SK-N-SH (cell line): ENCODE data around the gene RNF150. TPM values are rescaled to one million over a fixed set of nuclear protein-coding genes. Genes with fewer than 3 reads are reported as not detected.

ENCODE experiments used
- CTCF ChIA-PET: fragments of 300-600, 350-600 bp; formaldehyde crosslinking; extraction: SDS; loops from one replicate; lab custom pipeline; 2021; lab: Yijun Ruan, JAX
- POLR2A ChIA-PET: fragments of 350-600 bp; sonication (Branson Sonifier 250); formaldehyde crosslinking; extraction: SDS; loops from one replicate; lab custom pipeline; 2020; ENCODE audit warnings: antibody characterized with exemption, inconsistent platforms; lab: Yijun Ruan, JAX
- DNase-seq: peaks from one replicate; pipeline ENCODE4 v3.0.0; 2012
- H2AFZ ChIP-seq: fragments of 200-600 bp; sonication (generic); 2 replicates; pipeline ENCODE4 v1.8.1; 2016; ENCODE audit warnings: antibody characterized with exemption, mild to moderate bottlenecking, low read depth
- H3F3A ChIP-seq: fragments of 200-600 bp; sonication (generic); replicated peaks from 2 replicates; pipeline ENCODE3; 2016; ENCODE audit warnings: antibody characterized with exemption, mild to moderate bottlenecking; ENCODE audit not compliant: insufficient read depth
- H3K27ac ChIP-seq, 2 experiments: fragments of 200-500 bp in 1 of 2; fragments of 200-600 bp in 1 of 2; sonication (Bioruptor generic) in 1 of 2; sonication (generic), shearing (Covaris generic) in 1 of 2; 2 replicates each; pipeline versions ENCODE4 v1.5.1 to v1.6.1; 2014 to 2016; ENCODE audit warnings: low read depth in 2 of 2, inconsistent platforms in 1 of 2, low read length in 1 of 2, mild to moderate bottlenecking in 1 of 2, mixed read lengths in 1 of 2
- H3K27me3 ChIP-seq: fragments of 200-600 bp; sonication (generic), shearing (Covaris generic); 2 replicates; pipeline ENCODE4 v1.6.1; 2016; ENCODE audit warnings: mixed run types; ENCODE audit not compliant: insufficient read depth
- H3K36me3 ChIP-seq, 2 experiments: fragments of 200-500 bp in 1 of 2; fragments of 200-600 bp in 1 of 2; sonication (Bioruptor generic) in 1 of 2; sonication (generic) in 1 of 2; replicated peaks in 1 of 2; 2 replicates each; pipeline versions ENCODE3 to v1.5.1; 2014 to 2016; ENCODE audit warnings: low read length in 1 of 2, mild to moderate bottlenecking in 1 of 2; ENCODE audit not compliant: insufficient read depth in 2 of 2, control insufficient read depth in 1 of 2
- H3K4me1 ChIP-seq, 2 experiments: fragments of 200-500 bp in 1 of 2; fragments of 200-600 bp in 1 of 2; sonication (Bioruptor generic) in 1 of 2; sonication (generic), shearing (Covaris generic) in 1 of 2; 2 replicates each; pipeline versions ENCODE4 v1.5.1 to v1.6.1; 2014 to 2016; ENCODE audit warnings: low read depth in 1 of 2, low read length in 1 of 2, mixed run types in 1 of 2; ENCODE audit not compliant: insufficient read depth in 2 of 2, control insufficient read depth in 1 of 2
- H3K4me2 ChIP-seq: fragments of 200-600 bp; sonication (generic), shearing (Covaris generic); 2 replicates; pipeline ENCODE4 v1.6.1; 2017; ENCODE audit warnings: mixed run types
- H3K4me3 ChIP-seq, 2 experiments: fragments of 200-500 bp in 1 of 2; fragments of 200-600 bp in 1 of 2; sonication (Bioruptor generic) in 1 of 2; sonication (generic), shearing (Covaris generic) in 1 of 2; 2 replicates each; pipeline versions ENCODE4 v1.5.1 to v1.8.1; 2014 to 2016; ENCODE audit warnings: low read depth in 2 of 2, inconsistent platforms in 1 of 2, low read length in 1 of 2, mild to moderate bottlenecking in 1 of 2, mixed read lengths in 1 of 2, moderate library complexity in 1 of 2
- H3K79me2 ChIP-seq: fragments of 200-600 bp; sonication (generic); 2 replicates; pipeline ENCODE4 v1.8.1; 2017; ENCODE audit warnings: mild to moderate bottlenecking; ENCODE audit not compliant: insufficient read depth
- H3K9ac ChIP-seq: fragments of 200-600 bp; sonication (generic); 2 replicates; pipeline ENCODE4 v1.6.1; 2017; ENCODE audit warnings: mixed run types
- H3K9me2 ChIP-seq: fragments of 200-600 bp; sonication (generic); 2 replicates; pipeline ENCODE4 v1.6.1; 2017; ENCODE audit warnings: mixed run types
- H3K9me3 ChIP-seq: fragments of 200-600 bp; sonication (generic); 2 replicates; pipeline ENCODE4 v1.6.1; 2017; ENCODE audit warnings: mixed run types, mild to moderate bottlenecking, moderate library complexity
- H4K20me1 ChIP-seq: fragments of 200-600 bp; sonication (generic); 2 replicates; pipeline ENCODE4 v1.6.1; 2017; ENCODE audit warnings: mild to moderate bottlenecking, mixed run types; ENCODE audit not compliant: insufficient read depth
- CHD2 ChIP-seq: fragments of 150-350 bp; IDR thresholded peaks from 2 replicates; pipeline ENCODE4 v1.6.1; 2018; ENCODE audit warnings: low read length; ENCODE audit not compliant: partially characterized antibody
- ELF1 ChIP-seq: IDR thresholded peaks from 2 replicates; pipeline ENCODE4 v1.4.0; 2012
- EP300 ChIP-seq, 2 experiments: IDR thresholded peaks; 2 replicates each; pipeline versions ENCODE4 v1.4.0 to v1.6.1; 2012; ENCODE audit warnings: borderline replicate concordance in 1 of 2, low read depth in 1 of 2, low read length in 1 of 2
- EZH2phosphoT487 ChIP-seq: fragments of 200-600 bp; sonication (generic); IDR thresholded peaks from 2 replicates; pipeline ENCODE4 v1.6.1; 2017; ENCODE audit warnings: low read depth, mixed run types, mild to moderate bottlenecking, antibody characterized with exemption, moderate library complexity, borderline replicate concordance
- FOSL2 ChIP-seq: IDR thresholded peaks from 2 replicates; pipeline ENCODE4 v1.4.0; 2012; ENCODE audit warnings: low read depth, mild to moderate bottlenecking, moderate library complexity, borderline replicate concordance
- NFIC ChIP-seq: IDR thresholded peaks from 2 replicates; pipeline ENCODE4 v1.4.0; 2012; ENCODE audit warnings: borderline replicate concordance
- PBX3 ChIP-seq: IDR thresholded peaks from 2 replicates; pipeline ENCODE4; 2012
- POLR2AphosphoS5 ChIP-seq: IDR thresholded peaks from 2 replicates; pipeline ENCODE4 v1.6.1; 2012; ENCODE audit warnings: low read depth, low read length
- RAD21 ChIP-seq: IDR thresholded peaks from 2 replicates; pipeline ENCODE4 v1.6.1; 2012; ENCODE audit warnings: mild to moderate bottlenecking, low read length
- REST ChIP-seq: IDR thresholded peaks from 2 replicates; pipeline ENCODE4 v1.6.1; 2012; ENCODE audit warnings: mild to moderate bottlenecking, low read depth, low read length, moderate library complexity
- RFX5 ChIP-seq: IDR thresholded peaks from 2 replicates; pipeline ENCODE4 v1.6.1; 2012; ENCODE audit warnings: mild to moderate bottlenecking, improper control_type of control experiment, low read length
- SMC3 ChIP-seq: IDR thresholded peaks from 2 replicates; pipeline ENCODE4 v1.6.1; 2012; ENCODE audit warnings: low read depth, low read length, improper control_type of control experiment
- TAF1 ChIP-seq: IDR thresholded peaks from 2 replicates; pipeline ENCODE4 v1.6.1; 2012; ENCODE audit warnings: low read depth, mild to moderate bottlenecking, low read length, moderate library complexity, borderline replicate concordance
- USF1 ChIP-seq: IDR thresholded peaks from 2 replicates; pipeline ENCODE4 v1.4.0; 2012; ENCODE audit warnings: low read depth, borderline replicate concordance
- YY1 ChIP-seq: IDR thresholded peaks from 2 replicates; pipeline ENCODE4 v1.4.0; 2012; ENCODE audit warnings: low read depth, mild to moderate bottlenecking
- WGBS: methylation state at CpG from one replicate; pipeline ENCODE4 v1.1.6; 2017; ENCODE audit warnings: low lambda C conversion rate; 5-methylcytosine and 5-hydroxymethylcytosine counted together
- polyA plus RNA-seq, 3 experiments: library from polyadenylated mRNA; depleted of rRNA; stranded (reverse); fragments of >200 nt; gene quantifications; 2 replicates each; pipeline ENCODE4 v1.2.3, GENCODE V29; 2012
- TF ChIP-seq, protein P1 (sequence below): fragments of 200-600 bp; sonication (generic); IDR thresholded peaks from 2 replicates; pipeline ENCODE4 v1.6.1; 2017; ENCODE audit warnings: antibody characterized with exemption, mild to moderate bottlenecking, moderate library complexity

The RNF150 gene
- polyA plus RNA-seq, 1 of the 3 experiments (the other 2 are of a cell fraction) = 5.8 TPM

DNA sequence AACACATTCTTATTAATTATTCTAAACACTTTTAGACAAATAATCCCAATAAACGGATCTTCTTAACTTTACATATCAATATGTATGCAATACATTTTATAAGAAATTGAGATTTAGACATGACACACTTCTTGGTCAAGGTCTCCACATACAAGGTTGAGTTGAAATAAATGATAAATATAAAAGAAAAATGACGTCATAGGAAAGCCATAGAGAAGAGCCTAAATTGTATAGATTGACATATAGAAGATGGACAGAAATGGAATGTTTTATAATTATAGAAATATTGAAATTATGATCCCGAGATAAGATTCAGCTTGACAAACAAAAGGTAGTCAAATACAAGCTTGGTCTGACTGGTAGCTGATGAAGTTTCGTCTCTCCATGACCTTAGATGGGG lies 87.4 kb downstream of the RNF150 start:
- Histone ChIP-seq H2AFZ (no peak overlapping the region), H3K79me2 (peaks cover 90% of the 10 kb centered on the region), H3F3A (peaks cover 27% of the 10 kb centered on the region), H3K27ac (peak overlapping the region; percentile 66 to 83), H3K9me2 (no peaks in the 10 kb centered on the region), H4K20me1 (no peaks in the 10 kb centered on the region), H3K27me3 (no peaks in the 10 kb centered on the region), H3K9me3 (no peaks in the 10 kb centered on the region), H3K36me3 (peaks cover 4 to 8% of the 10 kb centered on the region in 2 experiments), H3K9ac (no peak overlapping the region), H3K4me1 (peaks cover 15 to 21% of the 10 kb centered on the region in 2 experiments; a peak in 3 of 4 replicates), H3K4me2 (0 out of 2 replicates have a peak overlapping the region, but pooled peaks have one; percentile 39), H3K4me3 (no peak overlapping the region)
- TF ChIP-seq RAD21 = no peak
- TF ChIP-seq REST = no peak
- TF ChIP-seq YY1 = no peak
- no peak for TF ChIP-seq PBX3
- no peak for TF ChIP-seq EZH2phosphoT487
- no peak for TF ChIP-seq POLR2AphosphoS5
- TF ChIP-seq TAF1 = no peak
- TF ChIP-seq, protein P1, sequence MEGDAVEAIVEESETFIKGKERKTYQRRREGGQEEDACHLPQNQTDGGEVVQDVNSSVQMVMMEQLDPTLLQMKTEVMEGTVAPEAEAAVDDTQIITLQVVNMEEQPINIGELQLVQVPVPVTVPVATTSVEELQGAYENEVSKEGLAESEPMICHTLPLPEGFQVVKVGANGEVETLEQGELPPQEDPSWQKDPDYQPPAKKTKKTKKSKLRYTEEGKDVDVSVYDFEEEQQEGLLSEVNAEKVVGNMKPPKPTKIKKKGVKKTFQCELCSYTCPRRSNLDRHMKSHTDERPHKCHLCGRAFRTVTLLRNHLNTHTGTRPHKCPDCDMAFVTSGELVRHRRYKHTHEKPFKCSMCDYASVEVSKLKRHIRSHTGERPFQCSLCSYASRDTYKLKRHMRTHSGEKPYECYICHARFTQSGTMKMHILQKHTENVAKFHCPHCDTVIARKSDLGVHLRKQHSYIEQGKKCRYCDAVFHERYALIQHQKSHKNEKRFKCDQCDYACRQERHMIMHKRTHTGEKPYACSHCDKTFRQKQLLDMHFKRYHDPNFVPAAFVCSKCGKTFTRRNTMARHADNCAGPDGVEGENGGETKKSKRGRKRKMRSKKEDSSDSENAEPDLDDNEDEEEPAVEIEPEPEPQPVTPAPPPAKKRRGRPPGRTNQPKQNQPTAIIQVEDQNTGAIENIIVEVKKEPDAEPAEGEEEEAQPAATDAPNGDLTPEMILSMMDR = no peak
- TF ChIP-seq RFX5 = no peak
- no peak for TF ChIP-seq EP300 (IDR thresholded peaks at IDR 0.05; ENCODE audit: borderline replicate concordance in 1 of 2, low read depth in 1 of 2, low read length in 1 of 2)
- TF ChIP-seq ELF1 = no peak
- no peak for TF ChIP-seq USF1
- no peak for TF ChIP-seq CHD2
- TF ChIP-seq NFIC = no peak
- TF ChIP-seq FOSL2 = no peak
- no peak for TF ChIP-seq SMC3
- POLR2A ChIA-PET = no interaction called here
- CTCF ChIA-PET = interaction anchor here (1.7 kb wide), 1 partner anchor 88 kb away, joined by 8 read pairs; the partner anchor contains the start of gene RNF150
- DNase-seq = no peak
- WGBS = 84% methylated on average over 4 of the region's 4 CpGs
